HG03521 (cell line): ENCODE data around the gene MMP19.
"Not testable (repeated sequence)": the region's sequence is repeated elsewhere in the genome, so short reads cannot be mapped to it uniquely, and the experiment has no call there.

Experiments used
- ATAC-seq: cut with Tn5 transposase; IDR thresholded peaks from one replicate; pipeline ENCODE4 v1.9.1; 2021; ENCODE audit warnings: mild to moderate bottlenecking, moderate library complexity; ENCODE audit not compliant: unreplicated experiment

Gene MMP19

GRCh38 chr12:55842681-55843429 lies at the start of gene MMP19:
MMP19 (minus strand) TSS chr12:55842936; CDS start chr12:55842830, 106 bp downstream.
- ATAC-seq = no peak

- ATAC-seq = no peak
Measured at GRCh38 chr12:55891310-55891709, 48.6 kb upstream of the MMP19 start.

- ATAC-seq = no peak
Measured at GRCh38 chr12:55885113-55885512, 42.4 kb upstream of the MMP19 start.

- no peak for ATAC-seq
Measured at GRCh38 chr12:55877824-55878223, 35.1 kb upstream of the MMP19 start.

- ATAC-seq = no peak
Measured at GRCh38 chr12:55875704-55876467, 33.1 kb upstream of the MMP19 start.

- no peak for ATAC-seq
Measured at GRCh38 chr12:55874443-55874842, 31.7 kb upstream of the MMP19 start.

- not testable (repeated sequence) for ATAC-seq
Measured at GRCh38 chr12:55866454-55867004, 23.8 kb upstream of the MMP19 start.

GRCh38 chr12:55865327-55865726 lies 22.6 kb upstream of the MMP19 start:
- ATAC-seq = no peak

- not testable (repeated sequence) for ATAC-seq
Measured at GRCh38 chr12:55862931-55863330, 20.2 kb upstream of the MMP19 start.

GRCh38 chr12:55862286-55862685 lies 19.6 kb upstream of the MMP19 start:
- no peak for ATAC-seq

- ATAC-seq = no peak
Measured at GRCh38 chr12:55861871-55862270, 19.1 kb upstream of the MMP19 start.

- no peak for ATAC-seq
Measured at GRCh38 chr12:55861396-55861795, 18.7 kb upstream of the MMP19 start.

GRCh38 chr12:55852740-55853139 lies 10.0 kb upstream of the MMP19 start:
- no peak for ATAC-seq

GRCh38 chr12:55850893-55851292 lies 8.2 kb upstream of the MMP19 start:
- no peak for ATAC-seq

- no peak for ATAC-seq
Measured at GRCh38 chr12:55850401-55850800, 7.7 kb upstream of the MMP19 start.

- no peak for ATAC-seq
Measured at GRCh38 chr12:55849616-55850343, 7.0 kb upstream of the MMP19 start.

GRCh38 chr12:55847603-55848291 lies 5.0 kb upstream of the MMP19 start:
- no peak for ATAC-seq

GRCh38 chr12:55847033-55847432 lies 4.3 kb upstream of the MMP19 start:
- no peak for ATAC-seq

- ATAC-seq = no peak
Measured at GRCh38 chr12:55845785-55846496, 3.2 kb upstream of the MMP19 start.

- ATAC-seq = no peak
Measured at GRCh38 chr12:55845361-55845760, 2.6 kb upstream of the MMP19 start.
